GM23248 (cell line): ENCODE data around the gene ACSM6. TPM values are rescaled to one million over a fixed set of nuclear protein-coding genes. Genes with fewer than 3 reads are reported as not detected.

Experiments used
- DNase-seq: peaks from one replicate; pipeline ENCODE4 v3.0.0-alpha.2; 2015
- H2AFZ ChIP-seq: fragments of 200-600 bp; sonication (generic); 2 replicates; pipeline ENCODE4 v1.6.1; 2016; ENCODE audit warnings: antibody characterized with exemption
- H3F3A ChIP-seq: fragments of 200-600 bp; sonication (generic); 2 replicates; pipeline ENCODE4 v1.6.1; 2016; ENCODE audit warnings: mild to moderate bottlenecking, antibody characterized with exemption, mixed run types; ENCODE audit not compliant: insufficient read depth
- H3K27ac ChIP-seq: fragments of 200-600 bp; sonication (generic); 2 replicates; pipeline ENCODE4 v1.5.1; 2016; ENCODE audit warnings: mild to moderate bottlenecking
- H3K27me3 ChIP-seq: fragments of 200-600 bp; sonication (generic); replicated peaks from 2 replicates; pipeline ENCODE4 v1.6.1; 2016; ENCODE audit warnings: mild to moderate bottlenecking; ENCODE audit not compliant: insufficient read depth
- H3K36me3 ChIP-seq: fragments of 200-600 bp; sonication (generic); 2 replicates; pipeline ENCODE4 v1.6.1; 2016; ENCODE audit warnings: low read depth, mild to moderate bottlenecking
- H3K4me1 ChIP-seq: fragments of 200-600 bp; sonication (generic); 2 replicates; pipeline ENCODE4 v1.6.1; 2016; ENCODE audit warnings: mild to moderate bottlenecking; ENCODE audit not compliant: insufficient read depth
- H3K4me2 ChIP-seq: fragments of 200-600 bp; sonication (generic); one replicate; pipeline ENCODE4 v1.6.1; 2016; ENCODE audit warnings: mild to moderate bottlenecking; ENCODE audit not compliant: unreplicated experiment
- H3K4me3 ChIP-seq: fragments of 200-600 bp; sonication (generic); 2 replicates; pipeline ENCODE4 v1.5.1; 2016; ENCODE audit warnings: mild to moderate bottlenecking
- H3K79me2 ChIP-seq: fragments of 200-600 bp; sonication (generic); 2 replicates; pipeline ENCODE4 v1.6.1; 2016; ENCODE audit warnings: mild to moderate bottlenecking; ENCODE audit not compliant: insufficient read depth
- H3K9ac ChIP-seq: fragments of 200-600 bp; sonication (generic); 2 replicates; pipeline ENCODE4 v1.6.1; 2016; ENCODE audit warnings: mild to moderate bottlenecking
- H3K9me2 ChIP-seq: fragments of 200-600 bp; sonication (generic); 2 replicates; pipeline ENCODE4 v1.6.1; 2016; ENCODE audit warnings: mixed run types, mild to moderate bottlenecking, moderate library complexity; ENCODE audit not compliant: insufficient read depth
- H3K9me3 ChIP-seq: fragments of 200-600 bp; sonication (generic); one replicate; pipeline ENCODE4 v1.6.1; 2017; ENCODE audit warnings: low read depth
- H4K20me1 ChIP-seq: fragments of 200-600 bp; sonication (generic); 2 replicates; pipeline ENCODE4 v1.6.0; 2016; ENCODE audit not compliant: insufficient read depth
- EZH2 ChIP-seq: fragments of 200-600 bp; sonication (generic); IDR thresholded peaks from 2 replicates; pipeline ENCODE4 v1.6.1; 2018; ENCODE audit warnings: antibody characterized with exemption, mild to moderate bottlenecking; ENCODE audit not compliant: insufficient read depth, poor library complexity, severe bottlenecking
- EZH2phosphoT487 ChIP-seq: fragments of 200-600 bp; sonication (generic); IDR thresholded peaks from 2 replicates; pipeline ENCODE4 v1.6.1; 2018; ENCODE audit warnings: antibody characterized with exemption, moderate library complexity, mild to moderate bottlenecking, low read depth; ENCODE audit not compliant: insufficient read depth
- WGBS, 2 experiments: methylation state at CpG; one replicate each; pipeline ENCODE4 v1.1.6; 2015 to 2017; ENCODE audit warnings: low lambda C conversion rate in 2 of 2, low coverage in 1 of 2; ENCODE audit errors: missing lambda C conversion rate in 2 of 2; 5-methylcytosine and 5-hydroxymethylcytosine counted together
- in situ Hi-C: fragments of 300-500 bp; cut with MboI; formaldehyde crosslinking; loops from 2 replicates; pipeline ENCODE4 v1.15.0; 2020
- polyA plus RNA-seq: library from polyadenylated mRNA; unstranded; fragments of >200 nt; fragmentation: Nextera tagmentation; extraction: Ambion mirVana; gene quantifications from 2 replicates; pipeline ENCODE4 v1.2.1, GENCODE V29; 2016
- total RNA-seq: library from RNA; depleted of rRNA; stranded (reverse); fragments of >200 nt; shearing (Covaris generic); gene quantifications from 2 replicates; pipeline ENCODE4 v1.2.3, GENCODE V29; 2014

ACSM6 gene
- total and polyA plus RNA-seq, 2 experiments from 2014 or later = 0.08 TPM; not detected in 1

GRCh38 chr10:95247881-95248583 lies 54.0 kb downstream of the ACSM6 start:
- TF ChIP-seq EZH2phosphoT487 = no peak
- TF ChIP-seq EZH2 = no peak
- Histone ChIP-seq H3K27me3 (no peaks in the 10 kb centered on the region), H3K4me3 (0 out of 2 replicates have a peak overlapping the region, but pooled peaks have one; percentile 14), H3K4me1 (peaks cover 19% of the 10 kb centered on the region), H2AFZ (peak overlapping the region; percentile 44; the same call in 1 of the 2 replicates), H3K9me2 (no peaks in the 10 kb centered on the region), H3K79me2 (peaks cover 29% of the 10 kb centered on the region), H3K9me3 (no peaks in the 10 kb centered on the region), H3F3A (peaks cover 26% of the 10 kb centered on the region), H4K20me1 (no peaks in the 10 kb centered on the region), H3K4me2 (peak overlapping the region; percentile 60), H3K27ac (peak overlapping the region; percentile 65), H3K9ac (peak overlapping the region; percentile 55), H3K36me3 (no peaks in the 10 kb centered on the region; the same call in 1 of the 2 replicates)
- 92 to 94% methylated on average over 7 of the region's 7 CpGs for WGBS, 2 experiments
- in situ Hi-C loops = loop anchor here (5.0 kb wide), 1 partner anchor 114 kb away; no protein-coding TSS in a partner anchor
- DNase-seq = no peak

- H3K9me3 ChIP-seq = no peaks in the 10 kb centered on the region
- H3K27me3 ChIP-seq = no peaks in the 10 kb centered on the region
- H3K27ac ChIP-seq = no peak overlapping the region
- WGBS, 2 experiments = 67 to 78% methylated on average over 3 of the region's 3 CpGs
- H3K36me3 ChIP-seq = peaks cover under 1% of the 10 kb centered on the region; the same call in 1 of the 2 replicates
- no peaks in the 10 kb centered on the region for H4K20me1 ChIP-seq
- no peak overlapping the region for H3K4me3 ChIP-seq
- in situ Hi-C loops = loop anchor here (5.0 kb wide), 1 partner anchor 113 kb away; no protein-coding TSS in a partner anchor
- peaks cover 19% of the 10 kb centered on the region for H3K4me1 ChIP-seq
- TF ChIP-seq EZH2phosphoT487 (no peak), EZH2 (no peak)
- H3F3A ChIP-seq = peaks cover 22% of the 10 kb centered on the region
- H3K9ac ChIP-seq = no peak overlapping the region
- DNase-seq = no peak
- H3K4me2 ChIP-seq = no peak overlapping the region
- H3K79me2 ChIP-seq = peaks cover 39% of the 10 kb centered on the region
- no peaks in the 10 kb centered on the region for H3K9me2 ChIP-seq
- H2AFZ ChIP-seq = no peak overlapping the region
These were observed 55.0 kb downstream of the ACSM6 start for GRCh38 chr10:95248989-95249388.

- H3K36me3 ChIP-seq = peaks cover 5% of the 10 kb centered on the region; the same call in 1 of the 2 replicates
- H3K4me2 ChIP-seq = no peak overlapping the region
These were observed 55.4 kb downstream of the ACSM6 start for GRCh38 chr10:95249467-95249866.

GRCh38 chr10:95250856-95251255 lies 56.8 kb downstream of the ACSM6 start:
- WGBS, 2 experiments = 90 to 92% methylated on average over 4 of the region's 4 CpGs
- no peaks in the 10 kb centered on the region for H3K9me2 ChIP-seq
- no peak overlapping the region for H3K4me2 ChIP-seq
- no peaks in the 10 kb centered on the region for H3K9me3 ChIP-seq
- no peak for DNase-seq
- peaks cover 19% of the 10 kb centered on the region for H3K4me1 ChIP-seq
- H3K36me3 ChIP-seq = 0 out of 2 replicates have a peak, but pooled peaks cover 5% of the 10 kb centered on the region
- H3K27ac ChIP-seq = no peak overlapping the region
- peaks cover 22% of the 10 kb centered on the region for H3F3A ChIP-seq
- H3K27me3 ChIP-seq = no peaks in the 10 kb centered on the region
- H4K20me1 ChIP-seq = no peaks in the 10 kb centered on the region
- no peak overlapping the region for H3K9ac ChIP-seq
- no peak overlapping the region for H3K4me3 ChIP-seq
- peaks cover 57% of the 10 kb centered on the region for H3K79me2 ChIP-seq
- TF ChIP-seq EZH2phosphoT487 = no peak
- no peak for TF ChIP-seq EZH2
- in situ Hi-C loops = no loop called here
- no peak overlapping the region for H2AFZ ChIP-seq

More at GRCh38 chr10:95249467-95249866, 55.4 kb downstream of the ACSM6 start:
- no peak for DNase-seq
- Histone ChIP-seq H3K9me3 (no peaks in the 10 kb centered on the region), H3K79me2 (peaks cover 43% of the 10 kb centered on the region), H4K20me1 (no peaks in the 10 kb centered on the region), H3K27ac (no peak overlapping the region), H2AFZ (no peak overlapping the region), H3K9ac (no peak overlapping the region), H3K4me1 (peaks cover 19% of the 10 kb centered on the region), H3K27me3 (no peaks in the 10 kb centered on the region), H3K9me2 (no peaks in the 10 kb centered on the region), H3K4me3 (no peak overlapping the region), H3F3A (peaks cover 22% of the 10 kb centered on the region)
- 98% methylated on average over 3 of the region's 3 CpGs for WGBS, 2 experiments
- TF ChIP-seq EZH2phosphoT487 (no peak), EZH2 (no peak)
- in situ Hi-C loops = loop anchor here (5.0 kb wide), 1 partner anchor 113 kb away; no protein-coding TSS in a partner anchor
